Measurements from ENCODE around the gene ZFAND6. TPM values are rescaled to one million over a fixed set of nuclear protein-coding genes. Genes with fewer than 3 reads are reported as not detected.
A peak's percentile ranks its signal among the peaks of the same experiment; 100 is the strongest.

Gene ZFAND6
- total RNA-seq, 1 experiment from 2014 or later, result 213 TPM

- Histone ChIP-seq H3K4me3 (ENCODE audit: insufficient read depth, low read depth, low read length) (no peak overlapping the region), H3K27me3 (ENCODE audit: control insufficient read depth, insufficient read depth, low read length) (no peaks in the 10 kb centered on the region), H3K36me3 (replicated peaks; ENCODE audit: control insufficient read depth, insufficient read depth, low read length) (peaks cover 4% of the 10 kb centered on the region)
- DNase-seq, result peak; percentile 65
Observed at GRCh38 chr15:80183886-80184285, 124.4 kb downstream of the ZFAND6 start.

DNA sequence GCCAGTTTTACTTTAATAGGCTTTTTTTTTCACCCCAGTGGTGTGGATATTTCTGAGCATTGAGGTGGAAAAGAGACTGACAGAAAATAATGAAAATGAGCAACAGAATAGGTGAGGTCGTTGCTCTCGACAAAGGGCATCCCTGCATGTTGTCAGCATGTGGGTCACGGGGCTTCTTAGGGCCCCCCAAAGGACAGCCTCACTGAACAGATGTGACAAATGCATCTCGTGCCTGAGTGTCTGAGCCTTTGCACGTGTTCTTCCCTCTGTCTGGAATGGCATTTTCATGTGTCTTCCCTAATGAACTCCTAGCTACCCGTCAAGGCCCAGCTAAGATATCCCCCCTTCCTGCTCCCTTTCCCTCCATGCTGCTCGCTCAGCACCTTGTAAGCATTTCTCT, 125.1 kb downstream of the ZFAND6 start:
- Histone ChIP-seq H3K36me3 (replicated peaks; ENCODE audit: control insufficient read depth, insufficient read depth, low read length) (peaks cover 4% of the 10 kb centered on the region), H3K27me3 (ENCODE audit: control insufficient read depth, insufficient read depth, low read length) (no peaks in the 10 kb centered on the region), H3K4me3 (ENCODE audit: insufficient read depth, low read depth, low read length) (no peak overlapping the region)
- no peak for DNase-seq

- H3K36me3 ChIP-seq (replicated peaks; ENCODE audit: control insufficient read depth, insufficient read depth, low read length), result peaks cover 4% of the 10 kb centered on the region
- H3K4me3 ChIP-seq (ENCODE audit: insufficient read depth, low read depth, low read length), result no peak overlapping the region
- no peak for DNase-seq
- H3K27me3 ChIP-seq (ENCODE audit: control insufficient read depth, insufficient read depth, low read length), result no peaks in the 10 kb centered on the region
Observed at GRCh38 chr15:80185152-80185551, 125.7 kb downstream of the ZFAND6 start.

DNA sequence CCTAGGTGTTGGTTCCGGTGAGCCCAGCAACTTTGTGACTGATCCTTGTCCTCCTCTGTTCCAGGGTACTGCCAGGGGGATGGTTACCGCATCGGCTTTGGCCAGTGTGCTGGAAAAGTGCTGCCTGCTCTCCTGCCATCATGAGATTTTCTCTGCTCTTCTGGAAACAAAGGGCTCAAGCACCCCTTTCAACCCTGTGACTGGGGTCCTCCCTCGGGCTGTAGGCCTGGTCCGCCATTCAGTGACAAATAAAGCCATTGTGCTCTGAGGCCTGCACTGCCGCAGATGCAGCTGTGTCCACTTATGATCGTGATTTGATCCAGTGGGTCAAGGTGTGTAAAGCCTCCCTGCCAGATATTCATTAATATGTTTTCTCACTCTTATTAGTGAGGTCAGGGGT, 126.6 kb downstream of the ZFAND6 start:
- Histone ChIP-seq H3K27me3 (ENCODE audit: control insufficient read depth, insufficient read depth, low read length) (no peaks in the 10 kb centered on the region), H3K36me3 (replicated peaks; ENCODE audit: control insufficient read depth, insufficient read depth, low read length) (peaks cover 4% of the 10 kb centered on the region), H3K4me3 (ENCODE audit: insufficient read depth, low read depth, low read length) (no peak overlapping the region)
- DNase-seq, result no peak

DNA sequence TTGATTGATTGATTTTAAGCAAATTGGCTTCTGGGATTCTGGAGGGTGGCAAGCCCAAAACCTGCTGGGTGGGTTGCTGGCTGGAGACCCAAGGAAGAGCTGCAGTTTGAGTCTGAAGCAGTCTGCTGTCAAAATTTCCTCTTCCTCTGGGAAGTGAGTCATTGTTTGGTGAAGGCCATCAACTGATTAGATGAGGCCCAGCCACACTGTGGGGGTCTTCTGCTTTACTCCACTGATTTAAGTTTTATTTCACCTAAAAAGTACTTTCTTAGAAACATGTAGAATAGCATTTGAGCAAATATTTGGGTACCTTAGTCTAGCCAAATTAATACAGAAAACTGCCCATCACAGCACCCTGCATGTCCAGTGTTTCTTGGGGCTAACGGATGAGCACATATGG, 127.1 kb downstream of the ZFAND6 start:
- no peaks in the 10 kb centered on the region for H3K27me3 ChIP-seq (ENCODE audit: control insufficient read depth, insufficient read depth, low read length)
- DNase-seq, result no peak
- no peak overlapping the region for H3K4me3 ChIP-seq (ENCODE audit: insufficient read depth, low read depth, low read length)
- H3K36me3 ChIP-seq (replicated peaks; ENCODE audit: control insufficient read depth, insufficient read depth, low read length), result peaks cover 4% of the 10 kb centered on the region

Other genes with a start within 250 kb of the ZFAND6 start
- 11.5 and 13.9 TPM in 2 replicates for gene MTHFS, start 162.7 kb upstream of the ZFAND6 start, total RNA-seq (2014; rRNA removed; shearing (Covaris generic))
- gene BCL2A1, start 88.5 kb upstream of the ZFAND6 start, total RNA-seq (2014; rRNA removed; shearing (Covaris generic)), result not detected in 2 replicates
- 17.6 and 21.4 TPM in 2 replicates for gene FAH, start 93.3 kb downstream of the ZFAND6 start, total RNA-seq (2014; rRNA removed; shearing (Covaris generic))
- gene CTXND1, start 192.5 kb downstream of the ZFAND6 start, total RNA-seq (2014; rRNA removed; shearing (Covaris generic)), result 0.15 TPM in 1 of 2 replicates, not detected in the other

Measured in H7 (cell line).